Measurements from ENCODE around the gene CBX2.
A peak's percentile ranks its signal among the peaks of the same experiment; 100 is the strongest.

Gene CBX2

DNA sequence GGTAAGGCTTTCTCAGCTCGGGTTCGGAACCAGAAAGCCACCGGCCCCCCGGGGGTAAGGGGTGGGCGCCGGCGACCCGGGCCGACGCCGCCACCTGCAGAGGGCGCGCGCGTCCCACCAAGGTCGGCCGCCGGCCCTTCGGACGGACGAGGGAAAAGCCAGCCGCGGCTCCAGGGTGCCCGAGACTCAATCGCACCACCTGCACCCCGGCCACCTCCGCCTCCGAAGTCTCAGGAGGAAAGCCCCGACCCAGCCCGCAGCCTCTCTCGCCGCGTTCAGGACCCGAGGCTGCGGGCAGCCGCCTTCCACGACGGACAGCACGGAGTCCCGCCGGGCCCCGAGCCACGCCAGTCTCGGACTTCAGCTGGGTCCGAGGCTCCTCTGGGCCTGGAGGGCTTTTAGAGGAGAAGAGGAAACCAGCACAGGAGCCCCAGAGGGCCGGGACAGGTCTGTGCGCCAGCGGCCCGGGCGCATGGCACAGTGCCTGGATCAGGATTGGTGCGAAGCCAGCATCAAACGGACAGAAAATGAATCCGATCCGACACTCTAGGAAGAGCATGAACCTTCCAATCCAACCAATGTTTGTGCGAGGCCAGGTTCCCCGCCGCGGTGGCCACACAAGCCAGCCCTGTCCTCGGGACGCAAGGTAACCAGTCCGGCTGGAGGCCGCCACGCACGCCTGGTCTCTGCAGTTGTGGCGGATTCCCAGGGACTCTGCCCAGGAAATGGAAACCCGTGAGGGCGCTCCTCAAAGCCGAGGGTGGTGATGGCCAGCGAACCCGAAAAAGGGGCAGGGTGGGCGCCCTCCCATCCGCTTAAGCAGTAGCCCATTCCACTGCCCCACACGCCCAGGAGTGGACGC, 12.2 kb downstream of the CBX2 start:
- no peak for DNase-seq

DNA sequence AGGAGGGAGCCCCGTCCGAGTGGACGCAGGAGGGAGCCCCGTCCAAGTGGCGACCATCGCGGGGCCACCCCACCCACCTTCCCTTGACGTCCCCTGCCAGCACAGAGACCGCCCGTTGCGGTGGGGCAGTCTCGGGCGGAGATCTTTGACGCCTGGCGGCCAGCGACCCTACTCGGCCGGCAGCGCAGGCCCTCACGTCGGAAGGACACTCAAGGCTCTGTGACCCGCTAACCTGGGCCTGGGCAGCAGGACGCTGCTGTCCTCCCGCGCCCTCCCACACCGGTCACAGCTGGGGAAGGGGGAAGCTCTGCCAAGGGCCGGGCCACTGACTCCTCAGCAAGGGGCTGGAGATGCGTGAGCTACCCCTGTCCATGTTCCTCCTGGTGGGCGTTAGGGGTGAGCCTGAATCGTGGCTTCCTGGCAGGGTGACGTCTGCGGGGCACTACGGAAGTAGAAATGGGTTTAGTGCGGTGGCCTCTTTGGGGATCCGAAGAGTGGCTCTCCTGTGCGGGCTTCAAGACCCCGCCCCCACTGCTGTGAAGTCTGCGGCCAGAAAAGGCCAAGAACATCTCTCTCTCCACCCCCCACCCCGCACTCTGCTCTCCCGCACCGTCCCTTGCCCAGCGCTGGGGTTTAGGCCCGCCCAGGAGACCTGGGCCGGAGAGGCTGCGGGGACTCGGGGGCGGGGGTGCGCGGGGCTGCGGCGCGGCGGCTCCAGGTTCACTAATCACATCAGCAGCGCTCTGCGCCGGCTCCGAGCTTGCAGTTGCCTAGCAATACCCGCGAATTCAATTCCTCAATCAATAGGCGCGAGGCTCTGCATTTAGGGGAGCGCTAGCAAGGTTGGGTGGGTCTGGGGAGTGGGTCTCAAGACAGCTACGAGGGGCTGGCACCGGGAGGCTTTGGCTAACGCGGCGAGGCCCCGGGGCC, 13.1 kb downstream of the CBX2 start:
- DNase-seq: no peak

DNA sequence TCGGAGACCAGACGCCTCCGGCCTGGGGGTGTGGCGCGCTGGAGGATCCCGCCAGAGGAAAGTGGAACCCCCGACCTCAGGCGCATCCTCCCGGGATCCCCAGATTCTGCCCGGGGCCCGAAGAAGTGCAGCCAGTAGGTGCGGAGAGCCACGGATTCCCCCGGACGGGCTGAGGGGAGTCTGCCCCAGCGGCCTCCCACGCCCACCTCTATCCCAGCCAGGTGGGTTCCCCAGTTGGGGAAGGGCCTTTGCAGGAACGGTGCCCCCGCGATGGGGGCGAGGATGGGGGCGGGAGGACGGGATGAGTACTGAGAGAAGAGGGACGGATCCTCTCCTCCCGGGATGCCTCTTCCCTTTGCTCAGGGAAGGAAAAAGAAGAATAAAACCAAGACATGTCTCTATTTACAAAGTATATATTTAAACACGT, 13.8 kb downstream of the CBX2 start:
- no peak for DNase-seq

DNA sequence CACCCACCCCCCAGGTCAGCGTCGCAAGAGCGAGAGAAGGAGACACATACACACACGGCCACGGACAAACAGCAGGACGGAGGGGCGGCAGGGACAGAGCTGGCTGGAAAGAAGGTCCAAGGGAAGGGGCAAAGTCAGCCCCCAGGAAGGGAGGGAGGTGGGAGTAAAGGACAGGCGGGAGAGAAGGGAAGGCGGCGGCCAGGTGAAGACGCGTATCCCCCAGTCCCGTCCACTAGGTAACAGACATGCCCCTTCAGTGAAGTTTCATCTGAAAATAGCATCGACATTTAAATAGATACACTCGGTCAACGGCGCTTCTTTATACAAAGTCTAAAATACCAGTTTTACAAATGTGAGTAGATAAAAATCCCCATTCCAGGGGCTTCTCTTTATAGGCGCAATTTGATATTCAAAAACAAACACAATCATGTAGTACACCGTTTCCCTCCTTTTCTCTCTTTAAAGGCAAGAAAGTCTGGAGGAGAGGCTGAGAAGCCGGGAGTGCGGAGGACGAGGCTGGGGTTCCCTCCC, 14.5 kb downstream of the CBX2 start:
- DNase-seq: no peak

DNA sequence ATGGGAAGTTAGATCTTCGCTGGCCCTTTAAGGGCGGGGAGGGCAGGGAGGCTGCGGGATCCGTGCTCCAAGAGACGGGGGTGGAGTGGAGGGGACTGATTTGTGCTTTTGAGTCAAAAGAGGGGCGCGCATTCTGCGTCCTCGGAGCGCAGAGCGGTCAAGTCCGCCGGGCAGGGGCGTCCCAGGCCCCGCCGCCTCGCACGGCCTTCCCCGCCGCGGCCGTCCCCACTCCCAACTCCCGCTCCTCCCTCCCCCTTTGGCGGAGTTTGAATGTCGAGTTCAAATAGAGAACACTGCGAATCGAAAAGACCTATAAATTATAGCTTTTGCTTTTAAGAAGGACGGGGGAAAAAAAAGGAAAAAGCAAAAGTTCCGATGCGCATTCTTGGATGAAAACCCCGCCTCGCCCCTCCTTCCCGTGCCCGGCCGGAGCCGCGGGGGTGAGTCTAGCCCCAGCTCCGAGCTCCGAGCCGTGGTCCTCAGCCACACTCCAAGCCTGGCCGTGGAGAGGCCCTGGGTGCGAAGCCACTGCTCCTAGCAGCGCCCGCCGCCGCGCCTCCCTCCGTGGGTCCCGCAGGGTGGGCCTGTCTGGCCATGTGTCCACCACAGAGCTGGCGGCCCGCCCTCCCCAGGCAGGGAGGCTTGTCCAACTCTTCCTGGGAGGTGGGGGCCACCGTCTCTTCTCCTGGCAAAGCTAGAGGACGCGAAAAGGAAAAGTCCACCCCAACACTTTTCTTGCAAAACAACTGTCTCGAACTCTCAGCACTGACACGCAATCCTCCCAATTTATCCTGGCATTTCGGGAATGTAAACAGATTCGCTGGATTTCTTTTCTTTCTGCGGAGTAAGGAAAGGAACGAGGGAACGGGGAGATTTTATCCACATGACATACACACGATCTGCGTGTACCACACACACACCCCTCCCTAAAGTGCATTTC, 15.3 kb downstream of the CBX2 start:
- DNase-seq: no peak

DNA sequence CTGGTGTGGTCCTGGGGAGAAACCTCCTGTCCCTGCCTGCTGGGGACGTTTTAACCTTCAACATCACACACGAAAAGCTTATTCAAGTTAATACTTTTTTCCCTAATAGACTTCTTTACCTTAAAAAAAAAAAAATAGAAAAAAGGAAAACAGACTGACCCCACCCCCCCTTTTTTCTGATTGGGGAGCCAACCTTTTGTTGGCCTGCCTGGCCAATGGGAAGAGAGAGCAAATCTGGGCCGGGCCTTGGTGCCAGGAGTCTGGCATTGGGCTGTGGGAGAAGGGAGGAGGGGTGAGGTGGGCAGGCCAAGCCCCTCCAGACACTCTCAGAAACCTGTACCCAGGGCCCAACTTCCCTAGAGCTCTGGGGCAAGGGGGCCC, 16.0 kb downstream of the CBX2 start:
- no peak for DNase-seq

DNA sequence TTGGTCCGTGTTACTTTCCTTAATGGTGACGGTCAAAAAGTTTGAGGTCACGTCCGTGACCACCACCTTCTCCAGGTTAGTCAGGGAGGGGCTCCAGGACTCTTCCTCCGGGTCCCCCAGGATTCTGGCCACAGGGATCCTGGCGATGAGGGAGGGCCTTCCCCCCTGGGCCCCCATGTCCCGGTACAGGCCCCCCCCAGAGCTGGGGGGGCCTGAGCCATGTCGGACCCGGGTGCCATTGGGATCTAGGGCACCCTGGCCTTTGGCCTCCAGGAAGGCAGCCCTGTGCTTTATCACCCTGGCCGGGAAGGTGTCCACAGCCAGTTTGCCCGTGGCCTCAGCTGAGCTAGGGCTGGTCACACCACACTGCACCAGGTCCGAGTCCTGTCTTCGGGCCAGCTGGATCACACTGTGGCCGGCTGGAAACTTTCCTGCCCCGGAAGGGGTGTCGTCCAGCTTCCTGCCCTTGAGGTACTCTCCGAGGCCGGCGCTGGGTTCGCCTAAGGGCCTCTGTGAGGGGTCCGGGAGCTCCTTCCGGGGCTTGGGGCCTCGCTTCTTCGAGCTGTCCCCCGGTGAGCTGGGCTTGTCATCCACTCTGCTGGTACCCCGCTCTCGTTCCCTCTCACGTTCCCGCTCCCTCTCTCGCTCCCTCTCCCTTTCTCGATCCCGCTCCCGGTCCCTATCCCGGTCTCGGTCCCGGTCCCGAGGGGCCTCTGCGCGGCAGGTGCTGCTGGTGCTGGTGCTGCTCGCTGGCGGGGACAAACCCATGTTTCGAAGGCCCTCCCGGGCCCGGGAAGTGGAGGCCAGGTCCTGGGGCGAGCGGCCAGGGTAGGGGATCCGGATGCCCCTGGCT, 16.9 kb downstream of the CBX2 start:
- DNase-seq: no peak

DNA sequence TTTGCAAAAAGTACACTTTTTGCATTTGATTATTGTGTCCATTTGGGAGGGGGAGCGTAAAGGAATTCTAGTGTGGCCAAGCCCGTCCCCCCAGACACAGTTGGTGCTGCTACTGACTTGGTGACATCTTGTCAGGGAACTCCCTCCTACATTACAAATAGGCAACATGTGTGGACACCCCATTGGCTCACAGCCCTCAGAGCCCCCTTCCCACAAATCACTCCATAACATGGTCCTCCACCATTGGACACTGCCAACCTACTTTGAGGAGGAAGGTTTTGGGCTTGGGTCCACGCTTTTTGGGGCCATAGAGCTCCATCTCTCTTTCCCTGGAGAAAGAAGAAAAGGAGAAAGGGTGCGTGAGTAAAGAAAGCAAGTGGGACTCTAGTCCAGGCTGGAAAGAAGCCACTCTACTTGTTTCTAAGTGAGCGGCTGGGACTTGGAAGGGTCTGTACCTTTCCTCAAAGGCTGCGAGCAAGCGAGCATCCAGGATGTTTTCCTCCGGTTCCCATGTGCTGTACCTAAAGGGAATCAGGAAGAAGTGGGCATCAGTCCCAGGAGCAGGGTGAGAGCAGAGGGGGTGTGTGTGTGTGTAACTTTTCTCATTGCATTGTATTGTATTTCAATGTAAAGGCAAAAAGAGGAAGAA, 18.0 kb downstream of the CBX2 start:
- no peak for DNase-seq

DNA sequence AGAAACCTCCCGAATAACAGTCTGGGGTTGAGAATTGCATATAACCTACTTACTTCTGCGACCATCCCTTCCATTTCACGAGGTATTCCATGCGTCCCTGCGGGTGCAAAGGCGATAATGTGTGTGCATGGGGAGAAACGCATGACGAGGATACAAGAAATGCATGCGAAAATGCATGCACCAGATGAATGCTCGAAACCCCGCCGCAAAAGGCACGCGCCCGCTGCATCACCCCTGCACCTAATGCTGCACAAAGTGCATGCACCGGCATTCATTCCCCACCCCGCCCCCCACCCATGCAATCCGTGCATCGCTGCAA, 18.5 kb downstream of the CBX2 start:
- no peak for DNase-seq

DNA sequence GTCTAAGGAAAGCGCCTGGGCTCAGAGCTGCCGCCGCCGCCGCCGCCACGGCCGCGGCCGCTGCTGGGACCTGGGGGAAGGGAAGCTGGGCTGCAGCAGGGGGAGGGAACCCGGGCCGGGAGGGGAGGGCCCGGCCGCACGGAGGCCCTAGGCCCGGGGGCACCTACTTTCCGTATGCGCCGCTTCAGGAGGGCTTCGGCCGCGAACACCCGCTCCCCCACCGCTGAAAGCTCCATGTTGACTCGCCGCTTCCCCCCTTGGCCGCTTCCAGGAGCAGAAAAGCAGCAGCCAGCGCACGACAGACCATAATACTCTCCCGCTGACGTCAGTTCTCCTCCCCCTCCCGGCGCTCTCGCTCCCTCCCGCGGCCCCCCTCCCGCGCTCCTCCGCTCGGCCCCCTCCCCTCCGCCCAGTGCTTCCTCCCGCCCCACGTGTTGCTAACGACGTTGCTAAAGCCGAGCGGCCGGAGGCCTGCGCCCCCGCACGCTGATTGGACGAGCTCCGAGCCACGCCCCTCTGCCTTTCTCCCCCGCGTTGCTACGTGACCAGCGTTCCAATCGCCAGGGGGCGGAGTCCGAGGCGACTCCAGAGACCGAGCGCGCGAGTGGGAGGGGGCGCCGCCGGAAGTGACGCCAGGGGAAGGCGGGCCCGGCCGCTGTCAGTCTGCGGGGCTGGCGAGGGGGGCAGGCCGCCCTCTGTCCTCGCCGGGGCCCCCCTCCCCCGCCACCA, 19.0 kb downstream of the CBX2 start, which contains the start of gene CBX8:
TSS of gene CBX8 (minus strand) at position 315 of the 729 bp plus-strand sequence. CDS start at position 236, 79 bp downstream.
- peak; percentile 99 for DNase-seq

DNA sequence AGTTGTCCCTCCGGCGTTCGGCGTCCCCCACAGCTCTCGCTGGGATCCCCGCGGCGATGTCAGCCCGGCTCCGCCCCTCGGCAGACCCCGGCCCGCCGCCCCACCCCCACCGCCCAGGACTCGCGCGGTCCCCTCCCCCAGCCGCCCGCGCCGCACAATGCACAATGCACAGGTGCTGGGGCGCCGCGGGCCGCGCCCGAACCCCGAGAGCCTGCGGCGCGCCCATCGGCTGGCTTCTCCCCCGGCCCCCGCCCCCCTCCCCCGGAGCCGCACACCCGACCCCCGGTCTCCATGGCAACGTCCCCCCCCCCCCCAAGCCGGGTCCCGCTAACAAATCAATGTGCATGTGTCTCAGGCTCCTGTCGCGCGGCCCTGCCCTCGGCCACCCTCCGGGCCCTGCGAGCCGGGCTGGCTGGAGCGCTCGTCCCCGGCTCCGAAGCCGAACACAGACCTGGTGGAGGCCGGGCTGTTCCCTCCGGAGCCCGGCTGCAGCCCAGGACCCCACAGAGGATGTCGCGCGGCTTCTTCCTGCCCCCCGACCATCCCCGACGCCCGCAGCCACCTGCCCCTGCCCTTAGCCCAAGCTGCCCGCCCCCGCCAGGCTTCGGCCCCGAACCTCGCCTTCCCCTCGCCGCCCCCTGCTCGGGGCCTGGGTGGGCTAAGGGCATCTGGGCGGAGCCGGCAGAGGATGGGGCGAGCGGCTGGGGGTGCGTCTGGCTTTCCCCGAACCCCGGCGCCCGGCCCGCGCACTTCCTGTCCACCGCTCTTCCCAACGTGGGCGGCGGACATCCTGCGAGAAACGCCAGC, 19.7 kb downstream of the CBX2 start:
- no peak for DNase-seq

DNA sequence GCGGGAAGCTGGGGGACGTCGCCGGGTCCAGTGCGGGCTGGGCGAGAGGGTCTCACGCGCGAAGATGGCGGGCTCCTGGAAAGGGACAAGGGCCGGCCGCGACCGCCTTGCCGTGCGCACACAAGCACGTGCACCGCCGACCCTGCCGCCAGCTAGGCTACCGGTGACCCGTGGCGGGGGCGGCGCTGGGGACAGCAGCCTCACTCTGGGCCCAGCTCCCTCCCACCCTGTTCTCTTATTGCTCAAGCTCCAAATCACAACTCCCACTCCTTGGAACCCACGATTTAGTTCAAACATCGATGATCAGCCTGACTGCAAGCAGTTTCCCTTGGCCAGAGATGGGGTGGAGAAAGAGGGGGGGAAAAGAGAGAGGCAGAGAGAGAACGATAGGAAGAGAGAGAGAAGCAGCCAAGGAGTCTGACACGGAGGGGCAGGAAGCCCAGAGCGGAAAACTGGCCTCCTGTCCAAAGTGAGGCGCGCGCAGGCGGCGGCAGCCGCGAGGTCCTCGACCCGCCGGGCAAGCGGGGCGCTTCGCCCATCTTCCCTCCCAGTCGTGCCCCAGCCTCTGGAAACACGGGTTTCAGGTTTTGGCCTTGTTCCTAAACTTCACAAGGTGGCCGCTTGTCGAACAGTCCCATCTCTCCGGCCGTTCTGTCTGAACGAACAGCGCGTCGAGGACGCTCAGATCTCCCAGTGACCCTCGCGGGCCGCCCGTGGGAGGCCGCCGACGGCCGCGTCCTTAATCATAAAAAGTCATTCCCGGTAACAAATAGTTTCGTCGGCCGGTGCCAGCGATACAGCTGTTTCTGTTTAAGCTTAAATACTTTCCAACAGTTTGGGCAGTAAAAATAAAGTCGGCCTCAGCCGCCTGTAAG, 20.6 kb downstream of the CBX2 start:
- DNase-seq: no peak

DNA sequence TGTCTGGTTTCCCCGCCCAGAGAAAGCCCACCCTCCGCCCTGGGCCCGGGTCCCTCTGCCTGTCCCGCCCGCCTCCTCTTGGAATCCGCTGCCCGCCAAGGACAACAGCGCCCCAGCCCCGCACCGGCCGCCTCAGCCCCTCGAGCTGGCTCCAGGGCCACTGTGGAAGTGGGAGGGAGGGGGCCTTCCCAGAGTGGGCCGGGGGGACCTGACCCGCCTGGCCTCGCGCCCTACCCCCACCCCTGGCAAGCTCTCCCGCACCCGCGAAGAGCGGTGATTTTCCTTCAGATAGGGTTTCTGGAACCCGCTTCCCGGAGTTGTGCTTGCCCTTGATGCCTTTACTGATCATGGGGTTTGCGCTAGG, 21.2 kb downstream of the CBX2 start:
- no peak for DNase-seq

DNA sequence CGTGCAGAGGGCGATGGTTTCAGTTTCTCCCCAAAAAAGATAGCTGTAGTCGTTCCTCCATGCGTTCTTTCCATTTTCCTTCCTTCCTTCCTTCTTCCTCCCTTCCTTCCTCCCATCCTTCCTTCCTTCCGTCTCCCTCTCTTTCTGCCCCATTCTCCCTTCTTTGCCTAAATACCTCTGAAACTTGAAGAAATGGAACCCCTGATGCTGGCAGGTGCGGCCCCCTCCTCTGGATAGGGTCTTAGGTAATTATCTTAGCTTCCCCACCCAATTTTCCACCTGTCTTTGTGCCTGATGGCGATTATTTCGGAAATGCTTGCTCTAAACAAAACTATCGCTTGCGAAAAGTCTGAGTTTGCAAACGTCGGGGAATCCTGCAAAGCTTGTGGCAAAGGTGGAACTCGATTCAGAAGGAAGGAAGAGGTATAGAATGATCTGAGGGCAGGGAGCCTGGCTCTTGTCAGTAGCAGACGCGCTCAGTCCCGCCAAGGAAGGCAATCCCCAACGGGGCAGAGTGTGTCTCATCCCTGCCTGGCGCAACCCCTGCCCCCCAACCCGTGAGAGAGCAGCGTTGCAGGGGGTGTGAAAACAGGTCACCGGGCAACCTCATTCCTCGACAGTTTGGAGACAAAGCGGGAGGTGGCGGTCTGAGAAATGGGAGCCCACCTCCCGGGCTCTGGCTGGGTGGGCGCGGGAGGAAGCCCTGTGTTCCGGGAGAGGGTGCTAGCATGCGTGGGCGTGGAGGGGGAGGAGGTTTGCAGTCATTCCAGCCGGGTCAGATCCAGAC, 21.8 kb downstream of the CBX2 start:
- DNase-seq: no peak

DNA sequence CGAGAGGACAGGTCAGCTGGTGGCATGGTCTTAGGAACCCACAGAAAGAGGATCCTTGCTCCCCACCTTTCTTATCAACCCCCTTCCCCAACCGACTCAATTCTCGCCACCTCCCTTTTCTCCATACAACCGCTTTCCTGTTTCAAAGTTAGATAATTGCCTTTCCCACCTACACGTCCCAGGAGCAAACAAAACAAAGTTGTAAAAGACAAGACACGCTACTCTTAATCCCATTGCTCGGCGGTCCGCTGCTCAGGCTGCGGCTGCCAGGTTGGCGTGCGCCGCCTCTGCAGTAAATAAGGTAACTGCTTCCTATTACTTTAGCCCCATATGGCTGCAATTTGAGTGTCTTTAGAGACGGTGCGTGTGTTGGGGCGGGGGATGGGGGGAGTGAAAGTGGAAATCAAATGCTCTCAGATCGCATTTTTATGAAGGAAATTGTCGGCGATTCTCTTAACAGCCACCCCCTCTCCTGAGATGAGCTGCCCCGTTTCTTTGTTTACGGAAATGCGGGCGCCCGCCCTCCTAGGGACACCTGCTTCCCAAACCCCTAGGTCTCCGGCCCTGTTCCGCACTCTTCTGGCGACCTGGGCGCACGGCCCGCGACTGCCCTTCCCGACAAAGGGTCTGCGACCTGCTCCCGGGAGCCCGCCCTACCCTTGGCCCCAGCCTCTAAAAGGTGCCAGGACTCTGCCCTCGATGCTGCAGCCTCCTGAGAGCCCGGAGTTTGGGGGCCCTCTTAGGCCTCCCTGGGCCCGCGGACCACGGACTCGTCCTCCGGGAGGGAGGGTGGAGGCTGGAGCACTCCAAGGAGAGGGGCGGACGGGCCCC, 22.6 kb downstream of the CBX2 start:
- DNase-seq: peak; percentile 49

DNA sequence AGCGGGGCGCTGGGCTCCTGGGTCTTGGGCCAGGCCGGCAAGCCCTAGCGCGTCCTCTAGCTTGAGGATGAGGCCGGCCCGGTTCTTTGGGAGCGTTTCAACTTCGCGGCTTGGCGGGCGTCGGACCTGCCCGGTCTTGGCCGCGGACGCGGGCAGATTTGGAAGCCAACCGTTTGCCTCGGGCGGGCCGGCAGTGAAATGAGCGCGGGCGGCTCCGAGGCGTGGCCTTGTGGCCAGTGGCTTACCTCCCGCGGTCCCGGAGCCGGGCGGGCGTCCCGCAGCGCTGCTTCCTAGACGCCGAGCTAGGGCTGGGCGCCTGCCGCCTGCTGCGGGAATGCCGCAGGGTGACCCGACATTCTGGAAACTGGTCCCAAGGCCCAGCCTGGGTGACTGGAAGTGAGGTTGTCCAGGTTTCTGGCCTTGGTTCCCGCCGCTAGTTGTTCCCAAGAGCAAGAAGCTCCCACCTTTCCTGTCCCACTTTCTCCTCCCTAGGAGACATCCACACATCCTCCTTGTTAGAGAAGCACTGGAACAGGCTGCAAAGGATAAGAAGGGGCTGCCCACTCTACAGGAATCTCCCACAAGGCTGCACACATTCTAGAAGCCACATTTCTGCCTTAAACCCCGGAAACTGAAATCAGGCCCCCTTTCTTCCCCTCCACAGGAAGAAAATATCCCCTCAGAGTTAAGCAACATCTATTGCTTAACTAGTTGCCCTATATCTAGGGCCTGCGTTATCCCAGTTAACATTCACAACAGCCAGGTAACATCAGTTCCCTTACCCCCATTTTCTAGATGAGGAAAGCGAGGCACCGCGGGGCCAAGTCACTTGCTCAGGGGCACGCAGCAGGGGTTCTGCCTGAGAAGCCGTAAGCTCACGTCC, 23.4 kb downstream of the CBX2 start:
- DNase-seq: no peak

Measured in stimulated activated CD4-positive, alpha-beta T cell treated with anti-CD3 and anti-CD28 coated beads, Interleukin-4, amount 100 ng/mL, for 24 hours (primary cell).